ENCODE measurements around the gene GRP.

GRCh38 chr18:59177485-59177884 is 42.5 kb upstream of the GRP start:
- TF ChIP-seq POLR2A (IDR thresholded peaks at IDR 0.05) (no peak), CTCF (IDR thresholded peaks at IDR 0.05) (no peak)
